Muscle layer of colon (tissue), 2 donors: ENCODE results near the gene KIF1A.

Source experiments
- H3K27ac ChIP-seq: one replicate; pipeline ENCODE4 v1.7.0; 2013; ENCODE audit warnings: low read depth, mild to moderate bottlenecking, low read length, moderate library complexity
- H3K27me3 ChIP-seq, 2 donors: one replicate each; pipeline ENCODE4 v1.7.0; 2013; ENCODE audit warnings: low read length in 2 of 2, mild to moderate bottlenecking in 2 of 2; ENCODE audit not compliant: insufficient read depth in 2 of 2, control insufficient read depth in 1 of 2
- H3K36me3 ChIP-seq: one replicate; pipeline ENCODE4 v1.7.0; 2013; ENCODE audit warnings: mild to moderate bottlenecking, low read length; ENCODE audit not compliant: insufficient read depth
- H3K4me1 ChIP-seq: one replicate; pipeline ENCODE4 v1.7.0; 2013; ENCODE audit warnings: mild to moderate bottlenecking, low read length; ENCODE audit not compliant: insufficient read depth
- H3K4me3 ChIP-seq, 2 donors: one replicate each; pipeline ENCODE4 v1.7.0; 2013; ENCODE audit warnings: low read length in 2 of 2, low read depth in 1 of 2, mild to moderate bottlenecking in 1 of 2, moderate library complexity in 1 of 2
- H3K9ac ChIP-seq: one replicate; pipeline ENCODE4 v1.7.0; 2013; ENCODE audit warnings: low read length
- H3K9me3 ChIP-seq: one replicate; pipeline ENCODE4 v1.7.0; 2013; ENCODE audit warnings: mild to moderate bottlenecking, low read length
- donor health status: abdominal sarcoma.
- donor health status: Adenocarcinoma of cecum.

The KIF1A gene

DNA sequence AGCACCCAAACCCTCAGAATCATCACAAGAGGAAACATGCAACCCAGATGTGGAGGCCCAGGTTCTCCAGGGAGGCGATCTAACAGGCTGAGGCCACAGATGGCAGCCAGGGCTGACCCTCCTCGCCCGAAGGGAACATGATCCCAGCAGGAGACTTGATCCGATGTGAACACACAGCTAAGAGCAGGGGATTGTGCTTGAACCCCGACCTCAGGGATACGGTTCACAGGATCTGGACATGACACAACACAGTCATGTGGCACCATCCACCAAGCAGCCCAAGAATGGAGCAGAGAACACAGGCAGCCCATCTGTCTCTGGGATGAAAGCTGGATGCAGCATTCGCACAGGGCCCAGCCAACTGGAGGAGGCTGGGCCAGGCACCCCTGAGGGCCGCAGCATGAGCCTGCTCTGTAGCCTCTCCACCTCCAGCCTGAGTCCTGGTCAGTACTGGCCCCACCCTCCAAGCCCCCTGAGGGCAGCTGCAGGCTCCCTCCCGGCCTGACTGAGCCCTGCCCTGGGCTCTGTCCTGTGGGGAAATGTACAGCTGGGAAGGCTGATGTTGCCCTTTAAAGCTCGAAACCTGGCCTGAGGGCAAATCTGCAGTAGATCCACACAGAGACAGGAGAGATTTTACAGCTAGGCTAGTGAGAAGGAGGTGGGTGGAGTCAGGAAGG, 89.4 kb downstream of the KIF1A start:
- H3K27ac ChIP-seq, result no peak overlapping the region
- no peak overlapping the region for H3K4me3 ChIP-seq
- no peaks in the 10 kb centered on the region for H3K4me1 ChIP-seq
- no peaks in the 10 kb centered on the region for H3K9me3 ChIP-seq
- no peaks in the 10 kb centered on the region for H3K36me3 ChIP-seq
- peaks cover 0 to 7% of the 10 kb centered on the region in 2 donors for H3K27me3 ChIP-seq
- no peak overlapping the region for H3K9ac ChIP-seq

- Histone ChIP-seq H3K9me3 (no peaks in the 10 kb centered on the region), H3K9ac (no peak overlapping the region), H3K27me3 (peaks cover 0 to 4% of the 10 kb centered on the region in 2 donors), H3K27ac (no peak overlapping the region), H3K36me3 (no peaks in the 10 kb centered on the region), H3K4me3 (no peak overlapping the region), H3K4me1 (no peaks in the 10 kb centered on the region)
Measured at GRCh38 chr2:240728827-240729226, 91.2 kb downstream of the KIF1A start.

- H3K27me3 ChIP-seq, result peaks cover 0 to 4% of the 10 kb centered on the region in 2 donors
- H3K4me1 ChIP-seq, result no peaks in the 10 kb centered on the region
- H3K9me3 ChIP-seq, result no peaks in the 10 kb centered on the region
Measured at GRCh38 chr2:240728361-240728760, 91.7 kb downstream of the KIF1A start.

GRCh38 chr2:240727913-240728312, 92.1 kb downstream of the KIF1A start:
- no peaks in the 10 kb centered on the region for H3K4me1 ChIP-seq
- H3K4me3 ChIP-seq, result no peak overlapping the region
- peaks cover 0 to 4% of the 10 kb centered on the region in 2 donors for H3K27me3 ChIP-seq
- no peak overlapping the region for H3K27ac ChIP-seq
- H3K9me3 ChIP-seq, result no peaks in the 10 kb centered on the region
- no peaks in the 10 kb centered on the region for H3K36me3 ChIP-seq
- no peak overlapping the region for H3K9ac ChIP-seq

More at GRCh38 chr2:240728361-240728760, 91.7 kb downstream of the KIF1A start:
- Histone ChIP-seq H3K36me3 (no peaks in the 10 kb centered on the region), H3K9ac (no peak overlapping the region), H3K4me3 (no peak overlapping the region), H3K27ac (no peak overlapping the region)

DNA sequence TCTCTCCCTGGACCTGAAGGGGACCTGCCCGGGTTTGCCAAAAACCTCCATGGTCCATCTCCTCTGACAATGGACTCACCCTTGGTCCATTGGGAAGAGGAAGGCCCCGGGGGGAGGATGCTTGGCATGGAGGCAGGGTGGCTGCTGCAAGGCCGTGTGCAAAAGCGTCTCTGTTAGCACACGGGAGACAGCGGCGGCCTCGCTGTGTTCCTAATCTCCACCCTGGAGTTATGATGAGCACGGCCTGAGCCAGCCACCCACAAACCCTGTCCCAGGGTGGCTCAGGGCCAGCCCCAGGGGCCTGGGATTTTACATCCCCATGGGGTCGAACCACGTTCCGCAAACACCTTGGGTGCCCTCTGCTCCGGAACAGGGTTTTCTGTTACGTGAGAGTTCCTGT, 92.6 kb downstream of the KIF1A start:
- Histone ChIP-seq H3K9ac (no peak overlapping the region), H3K27me3 (peaks cover 0 to 4% of the 10 kb centered on the region in 2 donors), H3K9me3 (no peaks in the 10 kb centered on the region), H3K4me1 (no peaks in the 10 kb centered on the region), H3K27ac (no peak overlapping the region), H3K36me3 (no peaks in the 10 kb centered on the region), H3K4me3 (no peak overlapping the region)

DNA sequence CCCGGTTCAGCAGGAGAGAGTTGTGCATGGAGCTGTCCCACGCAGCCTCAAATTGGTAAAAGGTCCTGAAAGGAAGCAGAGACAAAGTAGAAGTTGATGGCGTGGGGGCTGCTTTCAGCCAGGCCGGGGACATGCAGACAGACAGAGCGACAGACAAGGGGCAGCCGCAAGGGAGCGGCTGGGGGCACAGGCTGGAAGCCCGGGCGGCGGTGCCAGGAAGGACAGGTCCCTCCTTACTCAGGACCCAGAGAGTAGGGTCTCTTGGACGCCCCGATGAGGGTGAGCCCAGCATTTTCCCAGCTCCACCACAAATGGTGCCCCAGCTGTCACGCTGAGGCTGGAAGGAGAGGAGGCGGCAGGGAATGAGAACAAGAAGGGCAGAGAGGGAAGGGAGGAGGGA, 93.1 kb downstream of the KIF1A start:
- H3K9me3 ChIP-seq, result no peaks in the 10 kb centered on the region
- H3K27ac ChIP-seq, result no peak overlapping the region
- no peak overlapping the region for H3K4me3 ChIP-seq
- peaks cover 0 to 4% of the 10 kb centered on the region in 2 donors for H3K27me3 ChIP-seq
- no peaks in the 10 kb centered on the region for H3K4me1 ChIP-seq
- H3K9ac ChIP-seq, result no peak overlapping the region
- no peaks in the 10 kb centered on the region for H3K36me3 ChIP-seq

DNA sequence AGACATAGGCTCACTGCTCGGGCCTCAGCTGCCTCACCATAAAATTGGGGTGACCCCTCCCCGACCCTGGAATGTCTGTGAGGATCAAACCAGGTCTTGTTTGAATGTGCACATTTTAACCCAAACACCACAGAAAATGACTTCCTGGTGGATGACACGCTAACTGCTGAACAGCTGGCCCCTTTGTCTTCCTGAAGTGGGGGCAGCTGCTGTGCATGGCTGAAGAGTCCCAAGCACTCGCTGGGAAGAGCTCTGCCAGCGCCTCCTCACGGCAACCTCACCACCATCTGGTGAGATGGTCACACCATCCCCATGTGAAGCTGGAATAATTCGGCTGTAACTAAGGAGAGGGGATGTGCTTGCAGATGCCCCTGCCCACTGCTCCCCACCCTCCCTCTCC, 94.3 kb downstream of the KIF1A start:
- Histone ChIP-seq H3K9ac (no peak overlapping the region), H3K4me1 (no peaks in the 10 kb centered on the region), H3K27ac (no peak overlapping the region), H3K9me3 (no peaks in the 10 kb centered on the region), H3K4me3 (no peak overlapping the region), H3K36me3 (no peaks in the 10 kb centered on the region), H3K27me3 (peaks cover 0 to 4% of the 10 kb centered on the region in 2 donors)

DNA sequence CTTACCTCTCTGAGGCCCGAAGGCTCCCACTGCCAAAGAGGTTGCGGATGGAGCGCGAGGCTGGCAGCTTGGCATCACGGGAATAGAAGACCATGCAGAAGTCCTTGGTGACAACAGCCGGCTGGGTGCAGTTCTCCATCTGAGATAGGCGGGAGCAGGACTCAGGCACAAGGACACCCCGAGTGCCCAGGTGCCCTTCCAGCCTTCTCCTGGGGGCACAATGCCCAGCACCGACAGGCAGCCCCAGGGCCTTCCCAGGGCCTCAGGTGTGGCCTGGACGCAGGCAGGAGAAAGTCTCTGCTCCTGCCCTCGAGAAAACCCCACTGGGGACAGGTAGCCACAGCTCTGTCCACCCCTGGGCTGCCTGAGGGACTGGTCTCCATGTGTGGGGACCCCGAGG, 94.8 kb downstream of the KIF1A start:
- Histone ChIP-seq H3K27me3 (peaks cover 0 to 2% of the 10 kb centered on the region in 2 donors), H3K9me3 (no peaks in the 10 kb centered on the region), H3K36me3 (no peaks in the 10 kb centered on the region), H3K9ac (no peak overlapping the region), H3K4me1 (no peaks in the 10 kb centered on the region), H3K27ac (no peak overlapping the region), H3K4me3 (no peak overlapping the region)

GRCh38 chr2:240724431-240724830, 95.6 kb downstream of the KIF1A start:
- Histone ChIP-seq H3K4me3 (no peak overlapping the region), H3K4me1 (no peaks in the 10 kb centered on the region), H3K27me3 (no peaks in the 10 kb centered on the region), H3K36me3 (no peaks in the 10 kb centered on the region), H3K27ac (no peak overlapping the region), H3K9me3 (no peaks in the 10 kb centered on the region), H3K9ac (no peak overlapping the region)

GRCh38 chr2:240723851-240724250, 96.2 kb downstream of the KIF1A start:
- no peak overlapping the region for H3K9ac ChIP-seq
- H3K36me3 ChIP-seq, result no peaks in the 10 kb centered on the region
- no peaks in the 10 kb centered on the region for H3K27me3 ChIP-seq
- H3K4me3 ChIP-seq, result no peak overlapping the region
- no peaks in the 10 kb centered on the region for H3K9me3 ChIP-seq
- no peaks in the 10 kb centered on the region for H3K4me1 ChIP-seq
- no peak overlapping the region for H3K27ac ChIP-seq

DNA sequence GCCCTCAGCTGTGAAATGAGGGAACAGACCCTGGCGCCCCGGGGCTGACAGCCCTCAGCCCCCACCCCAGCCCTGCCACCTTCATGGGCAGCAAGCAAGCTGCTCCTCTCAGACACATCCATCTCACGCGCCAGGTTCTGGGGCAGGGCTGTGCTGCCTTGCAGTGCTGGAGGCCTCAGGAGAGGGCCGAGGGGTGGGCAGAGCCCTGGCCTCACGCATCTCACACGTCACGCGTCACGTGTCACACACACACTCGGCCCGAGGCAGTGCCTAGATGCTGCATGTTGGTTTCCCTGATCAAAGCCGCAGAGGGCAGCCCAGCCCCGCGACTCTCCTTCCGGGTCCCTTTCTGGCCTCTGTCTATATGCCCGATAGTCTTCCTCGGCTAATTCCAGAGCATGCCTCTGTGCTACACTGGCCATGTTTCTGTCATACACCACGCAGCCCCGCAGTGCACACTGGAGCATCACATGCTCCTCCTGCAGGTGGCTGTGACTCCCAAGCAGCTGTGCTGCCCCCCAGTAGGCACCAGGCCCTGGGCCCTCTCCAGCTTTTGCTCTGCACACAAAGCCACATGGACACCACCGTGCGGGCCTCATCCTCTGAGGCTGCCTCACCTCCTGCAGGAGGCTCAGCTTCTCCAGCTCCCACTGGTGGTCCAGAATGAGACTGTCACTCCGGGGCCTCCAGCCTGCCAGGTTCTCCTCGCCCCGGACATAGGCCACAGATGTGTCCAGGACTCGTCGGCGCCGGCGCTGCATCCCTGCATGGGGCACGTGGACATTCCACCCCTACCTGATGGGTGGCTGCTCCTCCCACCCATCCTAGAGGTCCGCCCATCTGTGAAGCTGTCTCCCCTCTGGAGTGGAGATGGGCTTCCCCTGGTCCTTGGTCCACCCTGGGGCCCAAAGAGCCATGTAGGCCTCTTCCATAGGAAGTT, 97.0 kb downstream of the KIF1A start:
- no peaks in the 10 kb centered on the region for H3K9me3 ChIP-seq
- no peak overlapping the region for H3K9ac ChIP-seq
- H3K4me3 ChIP-seq, result no peak overlapping the region
- H3K36me3 ChIP-seq, result no peaks in the 10 kb centered on the region
- no peaks in the 10 kb centered on the region for H3K4me1 ChIP-seq
- H3K27ac ChIP-seq, result no peak overlapping the region
- H3K27me3 ChIP-seq, result no peaks in the 10 kb centered on the region
